Liver (tissue), 3 donors: ENCODE results near the gene SPOCK2.

Experiments used
- CTCF ChIP-seq: fragments of 150-350 bp; IDR thresholded peaks from 2 replicates; pipeline ENCODE4 v1.5.1; 2017; ENCODE audit warnings: improper control_type of control experiment, low read depth, low read length; ENCODE audit not compliant: missing input control
- SP1 ChIP-seq: IDR thresholded peaks from 2 replicates; pipeline ENCODE4 v1.6.1; 2018; ENCODE audit warnings: antibody characterized with exemption, mild to moderate bottlenecking
- donor health status: healthy.
- donor health status: healthy.

DNA sequence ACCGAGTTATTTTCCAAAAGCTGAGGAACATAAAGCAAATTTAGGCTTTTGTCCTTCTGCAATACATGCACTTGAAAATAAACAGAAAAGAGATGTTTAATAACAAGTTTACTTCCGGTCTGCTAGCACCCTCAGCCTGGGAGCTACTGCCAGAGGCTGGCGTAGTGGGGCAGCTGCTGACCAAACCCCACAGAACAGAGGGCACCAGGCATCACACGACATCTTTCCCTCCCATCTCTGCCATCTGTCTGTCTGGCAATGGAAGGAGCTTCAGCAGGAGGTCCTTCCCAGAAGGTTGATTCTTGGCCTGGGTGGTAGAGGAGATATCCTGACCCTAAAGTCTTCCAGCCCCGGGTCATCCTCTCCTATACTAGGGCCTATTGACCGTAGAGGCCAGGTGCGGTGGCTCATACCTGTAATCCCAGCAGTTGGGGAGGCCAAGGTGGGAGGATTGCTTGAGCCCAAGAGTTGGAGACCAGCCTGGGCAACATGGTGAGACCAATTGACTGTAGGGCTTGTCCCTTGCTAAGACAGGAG lies 76.3 kb downstream of the SPOCK2 start:
- TF ChIP-seq SP1 (no peak), CTCF (no peak)
